ENCODE results near the gene SNHG17.
A peak's percentile ranks its signal among the peaks of the same experiment; 100 is the strongest.
"Not testable (repeated sequence)": the region's sequence is repeated elsewhere in the genome, so short reads cannot be mapped to it uniquely, and the experiment has no call there.

SNHG17 gene

DNA sequence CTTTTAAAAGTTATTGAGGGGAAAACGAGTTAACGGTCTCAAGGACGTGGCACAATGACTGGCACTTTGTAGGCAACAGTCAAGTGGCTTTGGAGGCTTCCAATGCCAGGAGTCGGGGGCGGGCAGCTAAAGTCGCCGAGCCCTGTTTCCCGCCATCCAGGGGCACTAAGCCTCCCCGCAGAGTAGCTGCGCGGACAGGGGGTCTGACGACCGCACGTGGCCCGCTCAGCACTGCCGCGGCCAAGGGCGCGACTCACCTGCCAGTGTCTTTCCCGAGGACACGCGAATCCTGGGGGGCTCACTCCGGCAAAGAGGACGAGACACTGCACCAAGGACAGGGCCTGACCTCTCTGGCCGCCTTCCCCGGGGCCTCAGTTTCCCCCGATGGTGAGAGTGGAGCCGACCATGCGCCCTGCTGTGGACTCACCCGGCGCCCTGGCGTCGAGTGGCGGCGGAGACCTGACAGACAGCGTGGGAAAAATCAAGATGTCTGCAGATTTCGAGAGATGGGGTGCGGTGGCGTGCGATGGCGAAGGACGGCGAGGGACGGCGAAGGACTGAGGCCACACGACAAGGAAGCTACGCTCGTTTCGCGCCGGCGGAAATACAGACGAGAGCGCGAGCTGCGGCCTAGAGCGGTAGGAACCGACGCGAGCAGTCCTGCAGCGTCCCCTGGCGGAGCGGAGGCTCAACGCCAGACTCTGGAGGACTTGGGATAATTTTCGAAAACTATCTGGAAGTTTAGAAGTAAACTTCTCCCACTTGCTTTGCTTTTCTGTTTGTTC, at the start of gene SNHG17:
Gene SNHG17, minus strand, starts transcription at position 559 of the 785 bp plus-strand sequence.
- no peak for TF ChIP-seq JUND (IDR thresholded peaks at IDR 0.05; ENCODE audit: low read depth)
- in situ Hi-C loops (cut with HindIII; ENCODE audit: low pct_unique_long_range_greater_than_20kb, low sequenced_read_pairs) = no loop called here
- peak; percentile 63 to 97 for DNase-seq (ENCODE audit: low read depth in 1 of 2, low spot score in 1 of 2)

DNA sequence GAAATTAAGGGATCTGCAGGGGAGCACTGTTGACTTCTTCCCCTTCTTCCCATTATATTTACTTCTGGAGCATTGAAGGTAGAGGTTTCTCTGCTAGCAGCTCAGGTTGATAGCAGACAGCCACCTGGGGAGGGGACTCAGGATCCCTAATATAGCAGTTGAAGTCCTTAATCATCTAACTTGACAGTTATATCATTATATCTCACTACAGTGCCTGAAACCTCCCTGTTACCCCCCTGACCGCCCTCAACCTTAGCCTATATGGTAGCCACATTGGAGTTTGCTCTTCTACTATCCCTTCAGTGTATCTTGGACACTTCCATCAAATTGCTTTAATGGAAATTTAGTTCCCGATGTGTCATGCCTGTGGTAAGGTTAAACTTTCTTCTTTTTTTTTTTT, 44.5 kb upstream of the SNHG17 start:
- DNase-seq (ENCODE audit: low read depth in 1 of 2, low spot score in 1 of 2) = no peak
- no peak for TF ChIP-seq JUND (IDR thresholded peaks at IDR 0.05; ENCODE audit: low read depth)
- in situ Hi-C loops (cut with HindIII; ENCODE audit: low pct_unique_long_range_greater_than_20kb, low sequenced_read_pairs) = no loop called here

DNA sequence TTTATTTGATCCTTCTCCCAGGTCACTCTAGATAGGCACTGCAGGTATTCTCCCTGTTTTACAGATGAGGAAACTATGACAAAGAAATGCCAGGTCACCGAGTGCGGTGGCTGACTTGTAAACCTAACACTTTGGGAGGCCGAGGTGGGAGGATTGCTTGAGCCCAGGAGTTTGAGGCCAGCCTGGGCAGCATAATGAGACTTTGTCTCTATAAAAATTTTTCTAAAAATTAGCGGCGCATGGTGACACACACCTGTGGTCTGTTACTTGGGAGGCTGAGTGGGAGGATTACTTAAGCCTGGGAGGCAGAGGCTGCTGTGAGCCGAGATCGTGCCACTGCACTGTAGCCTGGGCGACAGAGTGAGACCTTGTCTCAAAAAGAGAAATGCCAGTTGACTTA, 42.6 kb upstream of the SNHG17 start:
- TF ChIP-seq JUND (IDR thresholded peaks at IDR 0.05; ENCODE audit: low read depth) = no peak
- no peak for DNase-seq (ENCODE audit: low read depth in 1 of 2, low spot score in 1 of 2)
- in situ Hi-C loops (cut with HindIII; ENCODE audit: low pct_unique_long_range_greater_than_20kb, low sequenced_read_pairs) = no loop called here

DNA sequence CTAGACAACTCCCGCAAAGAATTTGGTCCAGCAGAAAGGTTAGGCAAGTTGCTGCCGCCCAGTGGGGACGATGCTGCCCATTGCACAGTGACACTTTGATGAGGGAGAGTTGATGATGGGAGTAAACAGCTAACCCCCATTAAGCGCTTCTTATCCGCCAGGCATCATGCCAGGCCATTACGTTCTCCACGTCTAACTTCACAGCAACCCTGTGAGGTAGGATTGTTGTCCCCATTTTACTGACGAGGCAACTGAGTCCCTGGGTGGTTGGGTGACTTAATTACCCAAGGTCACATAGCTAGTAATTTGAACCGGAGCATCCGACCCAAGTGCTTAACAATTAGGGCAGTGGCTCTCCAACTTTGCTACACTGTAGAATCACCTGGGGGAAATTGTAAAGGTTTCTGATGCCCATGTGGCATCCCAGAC, 38.3 kb upstream of the SNHG17 start:
- in situ Hi-C loops (cut with HindIII; ENCODE audit: low pct_unique_long_range_greater_than_20kb, low sequenced_read_pairs) = no loop called here
- peak; percentile 49 to 76 for DNase-seq (ENCODE audit: low read depth in 1 of 2, low spot score in 1 of 2)
- no peak for TF ChIP-seq JUND (IDR thresholded peaks at IDR 0.05; ENCODE audit: low read depth)

DNA sequence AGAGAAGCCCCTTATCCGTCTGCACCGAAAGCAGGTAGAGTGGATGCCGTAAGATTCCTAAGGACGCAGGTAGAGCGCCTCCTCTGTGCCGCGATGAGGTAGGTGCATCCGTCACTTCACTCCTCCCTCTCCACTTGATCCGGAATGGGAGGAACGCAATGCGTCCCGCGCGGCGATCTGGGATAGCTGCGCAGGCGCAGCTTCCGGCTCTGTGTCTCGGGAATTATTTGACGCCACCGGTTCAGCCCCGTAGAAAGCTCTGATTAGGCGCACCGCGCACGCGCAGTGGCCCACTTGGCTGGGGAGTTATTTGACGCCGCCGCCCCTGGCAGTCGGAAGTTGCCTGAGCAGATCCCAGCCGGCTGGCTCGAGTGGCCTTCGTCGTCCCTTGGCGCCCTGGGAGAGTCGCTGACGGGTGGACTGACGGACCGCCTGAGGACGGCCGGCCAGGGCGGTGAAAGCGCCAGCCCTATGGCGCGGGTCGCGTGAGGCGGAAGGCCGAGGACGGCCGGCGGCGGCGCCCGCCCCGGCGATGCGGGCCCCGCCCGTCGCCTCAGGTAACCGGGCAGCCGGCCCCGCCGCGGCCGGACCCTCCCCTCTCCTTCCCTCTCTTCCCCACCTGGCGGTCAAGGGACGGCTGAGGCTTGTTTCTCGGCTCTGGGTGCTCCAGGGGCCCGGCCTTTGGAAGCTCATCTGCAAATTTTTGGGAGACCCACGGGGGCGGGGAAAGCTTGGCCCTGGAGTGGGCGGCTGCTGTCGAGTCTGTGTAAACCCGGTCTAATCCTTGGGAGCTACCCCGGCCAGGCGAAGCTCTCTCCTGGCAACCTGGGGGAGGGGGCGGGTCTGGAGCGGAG, 37.6 kb upstream of the SNHG17 start, which contains the start of gene RALGAPB:
Gene RALGAPB, plus strand, starts transcription at position 331 of the 854 bp plus-strand sequence. CDS start 15,590 bp downstream, outside the sequence.
- TF ChIP-seq JUND (IDR thresholded peaks at IDR 0.05; ENCODE audit: low read depth) = no peak
- in situ Hi-C loops (cut with HindIII; ENCODE audit: low pct_unique_long_range_greater_than_20kb, low sequenced_read_pairs) = no loop called here
- peak; percentile 99 to 100 for DNase-seq (ENCODE audit: low read depth in 1 of 2, low spot score in 1 of 2)

DNA sequence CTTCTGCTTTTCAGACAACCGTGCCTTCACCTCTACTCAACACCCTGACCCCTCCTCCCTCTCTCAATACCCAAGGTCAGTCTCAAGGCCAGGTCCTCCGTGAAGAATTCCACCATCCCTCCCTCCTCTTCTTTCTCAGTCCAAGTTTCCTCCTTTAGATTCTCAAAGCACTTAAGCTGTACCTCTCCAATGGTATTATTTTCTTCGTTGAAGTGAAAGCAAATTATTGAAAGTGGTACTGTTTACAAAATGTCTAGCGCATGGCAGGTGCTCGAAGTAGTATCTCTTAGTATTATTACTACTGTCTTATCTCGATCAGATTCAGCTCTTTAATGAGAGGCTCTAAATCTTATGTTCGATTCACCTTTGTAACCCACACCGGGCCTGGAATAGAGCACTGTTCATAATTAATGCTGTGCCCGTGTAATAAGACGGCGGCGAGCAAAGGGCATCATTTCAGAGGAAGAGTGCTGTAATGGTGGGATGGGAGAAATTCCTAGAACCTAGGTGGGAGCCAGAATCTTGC, 36.9 kb upstream of the SNHG17 start:
- in situ Hi-C loops (cut with HindIII; ENCODE audit: low pct_unique_long_range_greater_than_20kb, low sequenced_read_pairs) = no loop called here
- DNase-seq (ENCODE audit: low read depth in 1 of 2, low spot score in 1 of 2) = no peak
- TF ChIP-seq JUND (IDR thresholded peaks at IDR 0.05; ENCODE audit: low read depth) = no peak

DNA sequence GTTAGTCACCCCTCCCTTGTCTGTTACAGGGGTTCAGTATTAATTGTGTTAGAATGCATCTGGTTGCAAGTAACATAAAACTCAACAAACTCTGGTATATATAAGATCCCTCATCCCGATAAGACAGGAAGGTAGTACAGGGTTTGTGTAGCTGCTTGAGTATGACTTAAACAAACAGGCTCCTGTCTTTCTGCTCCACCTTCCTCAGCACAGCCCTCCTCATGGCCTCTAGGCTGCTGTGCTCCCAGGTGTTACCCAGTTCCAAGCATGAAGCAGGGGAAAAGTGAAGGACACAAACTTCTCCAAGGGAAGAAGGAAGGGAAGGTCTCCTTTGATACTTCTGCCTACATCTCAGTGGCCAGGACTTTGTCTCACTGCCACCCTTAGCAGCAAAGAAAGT, 36.1 kb upstream of the SNHG17 start:
- no peak for DNase-seq (ENCODE audit: low read depth in 1 of 2, low spot score in 1 of 2)
- in situ Hi-C loops (cut with HindIII; ENCODE audit: low pct_unique_long_range_greater_than_20kb, low sequenced_read_pairs) = no loop called here
- no peak for TF ChIP-seq JUND (IDR thresholded peaks at IDR 0.05; ENCODE audit: low read depth)

DNA sequence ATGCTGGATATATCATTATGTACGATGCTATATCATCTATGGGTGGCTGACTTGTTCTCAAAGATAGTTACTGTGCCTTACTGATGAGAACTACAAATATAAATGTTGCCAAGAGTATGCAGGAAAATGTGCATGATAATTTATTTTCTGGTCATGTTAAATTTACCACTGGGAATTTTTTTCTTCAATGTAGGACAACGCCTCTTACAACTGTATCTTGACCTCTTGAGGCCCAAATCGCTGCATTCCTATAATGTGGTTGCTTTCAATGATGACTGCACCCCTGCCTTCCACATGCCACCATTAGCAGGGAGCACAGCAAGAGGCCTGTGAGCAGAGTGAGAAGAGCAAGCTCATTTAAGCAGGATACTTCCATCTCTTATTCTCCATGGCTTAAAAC, 31.9 kb upstream of the SNHG17 start:
- in situ Hi-C loops (cut with HindIII; ENCODE audit: low pct_unique_long_range_greater_than_20kb, low sequenced_read_pairs) = no loop called here
- no peak for DNase-seq (ENCODE audit: low read depth in 1 of 2, low spot score in 1 of 2)
- TF ChIP-seq JUND (IDR thresholded peaks at IDR 0.05; ENCODE audit: low read depth) = no peak

DNA sequence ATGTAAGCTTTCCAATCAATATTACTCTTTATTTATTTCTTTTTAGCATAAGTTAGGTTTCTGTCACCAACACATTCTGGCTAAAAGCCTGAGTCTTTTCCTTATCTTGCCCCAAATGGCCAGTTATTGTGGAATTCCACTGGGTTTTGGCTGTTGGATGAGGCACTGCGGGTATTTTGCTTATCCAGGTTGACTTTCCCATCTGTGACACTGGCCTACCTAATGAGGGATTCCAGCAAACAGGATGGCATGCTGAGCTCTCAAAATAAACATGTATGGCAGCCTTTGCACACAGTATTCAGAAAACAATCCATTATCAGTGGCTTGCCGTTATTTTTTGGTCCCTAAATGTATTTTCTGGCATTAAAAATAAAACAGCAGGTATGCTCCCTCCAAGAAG, 31.0 kb upstream of the SNHG17 start:
- in situ Hi-C loops (cut with HindIII; ENCODE audit: low pct_unique_long_range_greater_than_20kb, low sequenced_read_pairs) = no loop called here
- DNase-seq (ENCODE audit: low read depth in 1 of 2, low spot score in 1 of 2) = no peak
- no peak for TF ChIP-seq JUND (IDR thresholded peaks at IDR 0.05; ENCODE audit: low read depth)

DNA sequence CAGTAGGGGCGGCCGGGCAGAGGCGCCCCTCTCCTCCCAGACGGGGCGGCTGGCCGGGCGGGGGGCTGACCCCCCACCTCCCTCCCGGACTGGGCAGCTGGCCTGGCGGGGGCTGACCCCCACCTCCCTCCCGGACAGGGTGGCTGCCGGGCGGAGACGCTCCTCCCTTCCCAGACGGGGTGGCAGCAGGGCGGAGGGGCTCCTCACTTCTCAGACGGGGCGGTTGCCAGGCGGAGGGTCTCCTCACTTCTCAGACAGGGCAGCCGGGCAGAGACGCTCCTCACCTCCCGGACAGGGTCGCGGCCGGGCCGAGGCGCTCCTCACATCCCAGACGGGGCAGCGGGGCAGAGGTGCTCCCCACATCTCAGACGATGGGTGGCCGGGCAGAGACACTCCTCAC, 26.4 kb upstream of the SNHG17 start:
- DNase-seq (ENCODE audit: low read depth in 1 of 2, low spot score in 1 of 2); in situ Hi-C loops (cut with HindIII; ENCODE audit: low pct_unique_long_range_greater_than_20kb, low sequenced_read_pairs): not testable (repeated sequence)

DNA sequence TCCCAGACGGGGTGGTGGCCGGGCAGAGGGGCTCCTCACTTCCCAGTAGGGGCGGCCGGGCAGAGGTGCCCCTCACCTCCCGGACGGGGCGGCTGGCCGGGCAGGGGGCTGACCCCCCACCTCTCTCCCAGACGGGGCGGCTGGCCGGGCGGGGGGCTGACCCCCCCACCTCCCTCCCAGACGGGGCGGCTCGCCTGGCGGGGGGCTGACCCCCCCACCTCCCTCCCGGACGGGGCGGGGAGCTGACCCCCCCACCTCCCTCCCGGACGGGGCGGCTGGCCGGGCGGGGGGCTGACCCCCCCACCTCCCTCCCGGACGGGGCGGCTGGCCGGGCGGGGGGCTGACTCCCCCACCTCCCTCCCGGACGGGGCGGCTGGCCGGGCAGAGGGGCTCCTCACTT, 26.0 kb upstream of the SNHG17 start:
- DNase-seq (ENCODE audit: low read depth in 1 of 2, low spot score in 1 of 2); in situ Hi-C loops (cut with HindIII; ENCODE audit: low pct_unique_long_range_greater_than_20kb, low sequenced_read_pairs): not testable (repeated sequence)

DNA sequence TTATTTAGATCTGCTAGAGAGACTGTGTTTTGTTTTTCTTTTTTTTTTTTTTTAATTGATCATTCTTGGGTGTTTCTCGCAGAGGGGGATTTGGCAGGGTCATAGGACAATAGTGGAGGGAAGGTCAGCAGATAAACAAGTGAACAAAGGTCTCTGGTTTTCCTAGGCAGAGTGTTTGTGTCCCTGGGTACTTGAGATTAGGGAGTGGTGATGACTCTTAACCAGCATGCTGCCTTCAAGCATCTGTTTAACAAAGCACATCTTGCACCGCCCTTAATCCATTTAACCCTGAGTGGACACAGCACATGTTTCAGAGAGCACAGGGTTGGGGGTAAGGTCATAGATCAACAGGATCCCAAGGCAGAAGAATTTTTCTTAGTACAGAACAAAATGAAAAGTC, 25.5 kb upstream of the SNHG17 start:
- DNase-seq (ENCODE audit: low read depth in 1 of 2, low spot score in 1 of 2); in situ Hi-C loops (cut with HindIII; ENCODE audit: low pct_unique_long_range_greater_than_20kb, low sequenced_read_pairs): not testable (repeated sequence)

DNA sequence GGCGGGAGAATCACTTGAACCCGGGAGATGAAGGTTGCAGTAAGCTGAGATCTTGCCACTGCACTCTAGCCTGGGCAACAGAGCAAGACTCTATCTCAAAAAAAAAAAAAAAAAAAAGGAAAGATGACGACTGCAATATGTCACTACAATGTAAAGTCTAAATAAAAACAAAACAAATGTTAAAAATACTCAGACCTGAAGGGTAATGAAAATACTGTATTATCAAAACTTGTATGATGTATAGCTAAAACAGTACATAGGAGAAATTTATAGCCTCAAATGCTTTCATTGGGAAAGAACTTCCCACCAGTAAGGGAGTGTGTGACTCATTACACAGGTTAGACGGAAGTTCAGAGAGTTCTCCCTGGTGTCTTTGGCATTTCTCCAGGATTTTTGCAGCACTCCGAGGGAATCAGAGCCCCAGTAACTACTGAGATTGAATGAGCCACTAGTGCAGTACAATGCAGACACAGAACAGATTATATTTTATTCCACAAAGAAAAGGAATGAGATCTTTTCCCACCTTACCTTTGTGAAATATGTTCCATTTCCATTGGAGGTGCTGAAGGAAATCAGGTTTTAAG, 25.0 kb upstream of the SNHG17 start:
- TF ChIP-seq JUND (IDR thresholded peaks at IDR 0.05; ENCODE audit: low read depth) = no peak
- in situ Hi-C loops (cut with HindIII; ENCODE audit: low pct_unique_long_range_greater_than_20kb, low sequenced_read_pairs) = no loop called here
- peak in 1 of 2 experiments; percentile 79 for DNase-seq (ENCODE audit: low read depth in 1 of 2, low spot score in 1 of 2)

All from T47D (cell line).